HEK293 (cell line): Measurements from ENCODE around the gene EBNA1BP2.

Source experiments
- CTCF ChIA-PET: fragments of 350-600 bp; formaldehyde crosslinking; extraction: SDS; loops from one replicate; lab custom pipeline; 2021; ENCODE audit warnings: antibody characterized with exemption; lab: Yijun Ruan, JAX
- POLR2A ChIA-PET: fragments of 300-600 bp; formaldehyde crosslinking; extraction: SDS; loops from one replicate; lab custom pipeline; 2020; ENCODE audit warnings: antibody characterized with exemption, inconsistent platforms; lab: Yijun Ruan, JAX
- H3K27ac ChIP-seq: fragments of 200-500 bp; sonication (Bioruptor generic); 2 replicates; pipeline ENCODE4 v1.5.1; 2014; ENCODE audit warnings: low read depth, low read length, control low read depth, inconsistent platforms; ENCODE audit errors: extremely low read depth
- H3K36me3 ChIP-seq, 2 experiments: fragments of 200-500 bp in 1 of 2; sonication (Bioruptor generic) in 1 of 2; 1 replicate in 1 of 2; 2 replicates in 1 of 2; pipeline ENCODE4 v1.5.1; 2014 to 2017; ENCODE audit warnings: inconsistent platforms in 2 of 2, low read length in 2 of 2; ENCODE audit not compliant: control insufficient read depth in 2 of 2, insufficient read depth in 1 of 2
- H3K4me1 ChIP-seq: fragments of 200-500 bp; sonication (Bioruptor generic); 2 replicates; pipeline ENCODE4 v1.5.1; 2014; ENCODE audit warnings: mild to moderate bottlenecking, low read length, inconsistent platforms; ENCODE audit not compliant: control insufficient read depth, insufficient read depth
- H3K4me3 ChIP-seq: 2 replicates; pipeline ENCODE4 v1.5.1; 2011; ENCODE audit warnings: low read depth, mild to moderate bottlenecking, control low read depth, low read length, moderate library complexity
- H3K9me3 ChIP-seq: fragments of 200-500 bp; sonication (Bioruptor generic); 2 replicates; pipeline ENCODE4 v1.5.1; 2014; ENCODE audit warnings: low read depth, low read length, inconsistent platforms; ENCODE audit not compliant: control insufficient read depth, insufficient read depth
- HOXA7 ChIP-seq: sonication (generic); formaldehyde crosslinking; IDR thresholded peaks from 2 replicates; pipeline ENCODE4 v1.8.1; 2022; ENCODE audit warnings: missing genetic modification reagents, borderline replicate concordance
- OVOL3 ChIP-seq: fragments of 450-650 bp; formaldehyde crosslinking; IDR thresholded peaks from 2 replicates; pipeline ENCODE4 v1.5.1; 2016; ENCODE audit warnings: missing biosample characterization, missing genetic modification characterization
- SETDB1 ChIP-seq: IDR thresholded peaks from one replicate; pipeline ENCODE4 v1.6.1; 2017; ENCODE audit warnings: mild to moderate bottlenecking, low read length, moderate library complexity, mixed read lengths; ENCODE audit not compliant: insufficient read length
- SP7 ChIP-seq: fragments of 450-650 bp; formaldehyde crosslinking; IDR thresholded peaks from 2 replicates; pipeline ENCODE4 v1.5.1; 2016; ENCODE audit warnings: missing biosample characterization, missing genetic modification characterization
- ZBTB6 ChIP-seq: fragments of 450-650 bp; formaldehyde crosslinking; IDR thresholded peaks from 2 replicates; pipeline ENCODE4 v1.5.1; 2017; ENCODE audit warnings: missing biosample characterization, missing genetic modification characterization
- ZBTB7A ChIP-seq: fragments of 450-650 bp; formaldehyde crosslinking; IDR thresholded peaks from 2 replicates; pipeline ENCODE4 v1.5.1; 2016; ENCODE audit warnings: low read depth, missing biosample characterization, missing genetic modification characterization
- ZNF133 ChIP-seq: fragments of 450-650 bp; formaldehyde crosslinking; IDR thresholded peaks from 2 replicates; pipeline ENCODE4 v1.5.1; 2016; ENCODE audit warnings: missing biosample characterization, missing genetic modification characterization
- ZNF2 ChIP-seq: fragments of 450-650 bp; formaldehyde crosslinking; IDR thresholded peaks from 2 replicates; pipeline ENCODE4 v1.5.1; 2016; ENCODE audit warnings: missing biosample characterization, missing genetic modification characterization
- ZNF280C ChIP-seq: fragments of 450-650 bp; formaldehyde crosslinking; IDR thresholded peaks from 2 replicates; pipeline ENCODE4 v1.5.1; 2016; ENCODE audit warnings: missing biosample characterization, missing genetic modification characterization
- ZNF280D ChIP-seq: fragments of 450-650 bp; formaldehyde crosslinking; IDR thresholded peaks from 2 replicates; pipeline ENCODE4 v1.5.1; 2016; ENCODE audit warnings: missing biosample characterization, missing genetic modification characterization
- ZNF302 ChIP-seq: fragments of 450-650 bp; formaldehyde crosslinking; IDR thresholded peaks from 2 replicates; pipeline ENCODE4 v1.5.1; 2016; ENCODE audit warnings: missing biosample characterization, missing genetic modification characterization, low read depth
- ZNF335 ChIP-seq: fragments of 450-650 bp; formaldehyde crosslinking; conservative IDR thresholded peaks from 2 replicates; pipeline ENCODE4 v1.5.1; 2016; ENCODE audit warnings: missing biosample characterization, missing genetic modification characterization
- ZNF585B ChIP-seq: fragments of 450-650 bp; formaldehyde crosslinking; IDR thresholded peaks from 2 replicates; pipeline ENCODE4 v1.5.1; 2016; ENCODE audit warnings: missing biosample characterization, missing genetic modification characterization
- ZNF747 ChIP-seq: fragments of 450-650 bp; formaldehyde crosslinking; IDR thresholded peaks from 2 replicates; pipeline ENCODE4 v1.5.1; 2016; ENCODE audit warnings: missing biosample characterization, missing genetic modification characterization
- ZNF768 ChIP-seq: fragments of 450-650 bp; formaldehyde crosslinking; IDR thresholded peaks from 2 replicates; pipeline ENCODE4 v1.5.1; 2018; ENCODE audit warnings: missing biosample characterization, mild to moderate bottlenecking, missing genetic modification characterization
- ZNF785 ChIP-seq: fragments of 450-650 bp; formaldehyde crosslinking; IDR thresholded peaks from 2 replicates; pipeline ENCODE4 v1.5.1; 2016; ENCODE audit warnings: missing biosample characterization, missing genetic modification characterization
- ZSCAN16 ChIP-seq: fragments of 450-650 bp; formaldehyde crosslinking; IDR thresholded peaks from 2 replicates; pipeline ENCODE4 v1.5.1; 2016; ENCODE audit warnings: missing biosample characterization, missing genetic modification characterization
- ZSCAN4 ChIP-seq: fragments of 450-650 bp; formaldehyde crosslinking; IDR thresholded peaks from 2 replicates; pipeline ENCODE4 v1.5.1; 2017; ENCODE audit warnings: missing biosample characterization, missing genetic modification characterization

The EBNA1BP2 gene

GRCh38 chr1:43184995-43185394 lies 12.9 kb upstream of the EBNA1BP2 start:
- no peak for TF ChIP-seq ZNF280D (tag by site-specific recombination)
- TF ChIP-seq ZNF785: no peak
- no peak for TF ChIP-seq OVOL3 (tag by site-specific recombination)
- no peak for TF ChIP-seq HOXA7 (CRISPR knock-in tag)

GRCh38 chr1:43184388-43184787 lies 12.3 kb upstream of the EBNA1BP2 start:
- CTCF ChIA-PET: interaction anchor here (0.6 kb wide), 1 partner anchor 809 kb away, joined by 4 read pairs; no protein-coding TSS in a partner anchor
- Histone ChIP-seq H3K4me1 (no peaks in the 10 kb centered on the region), H3K27ac (no peak overlapping the region), H3K4me3 (no peak overlapping the region), H3K36me3 (no peaks in the 10 kb centered on the region), H3K9me3 (no peaks in the 10 kb centered on the region)
- POLR2A ChIA-PET: interaction anchor here (0.7 kb wide), 1 partner anchor 418 kb away, joined by 7 read pairs; the partner anchor contains the start of genes C1orf50 and P3H1
- TF ChIP-seq ZNF133 (no peak), ZSCAN16 (tag by site-specific recombination) (no peak), ZNF2 (tag by site-specific recombination) (no peak)

More at GRCh38 chr1:43184995-43185394, 12.9 kb upstream of the EBNA1BP2 start:
- Histone ChIP-seq H3K9me3 (no peaks in the 10 kb centered on the region), H3K4me1 (no peaks in the 10 kb centered on the region), H3K27ac (no peak overlapping the region), H3K36me3 (no peaks in the 10 kb centered on the region), H3K4me3 (no peak overlapping the region)
- POLR2A ChIA-PET: interaction anchor here (0.7 kb wide), 1 partner anchor 418 kb away, joined by 7 read pairs; the partner anchor contains the start of genes C1orf50 and P3H1
- CTCF ChIA-PET: no interaction called here

GRCh38 chr1:43177691-43178090 lies 5.6 kb upstream of the EBNA1BP2 start:
- no peak overlapping the region for H3K27ac ChIP-seq
- H3K36me3 ChIP-seq: no peaks in the 10 kb centered on the region
- POLR2A ChIA-PET: no interaction called here
- no peaks in the 10 kb centered on the region for H3K9me3 ChIP-seq
- TF ChIP-seq SP7 (tag by site-specific recombination) (no peak), ZSCAN4 (tag by site-specific recombination) (no peak), ZNF302 (tag by site-specific recombination) (no peak), SETDB1 (no peak), ZBTB6 (tag by site-specific recombination) (no peak), ZNF768 (tag by site-specific recombination) (no peak), ZBTB7A (no peak), ZNF585B (no peak), ZNF335 (tag by site-specific recombination) (no peak), ZNF747 (tag by site-specific recombination) (no peak), ZNF280C (tag by site-specific recombination) (no peak)
- no peaks in the 10 kb centered on the region for H3K4me1 ChIP-seq
- CTCF ChIA-PET: no interaction called here
- H3K4me3 ChIP-seq: no peak overlapping the region
